ENCODE data around the gene AOC2.
"Not testable (repeated sequence)": the region's sequence is repeated elsewhere in the genome, so short reads cannot be mapped to it uniquely, and the experiment has no call there.

The AOC2 gene

GRCh38 chr17:42878924-42879595 is 34.7 kb downstream of the AOC2 start:
- DNase-seq (ENCODE audit: low read depth): no peak
- TF ChIP-seq CTCF (conservative IDR thresholded peaks at IDR 0.05; ENCODE audit: low read depth, low read length): no peak
- no peak overlapping the region for H3K4me3 ChIP-seq (ENCODE audit: low read depth, low read length)

DNA sequence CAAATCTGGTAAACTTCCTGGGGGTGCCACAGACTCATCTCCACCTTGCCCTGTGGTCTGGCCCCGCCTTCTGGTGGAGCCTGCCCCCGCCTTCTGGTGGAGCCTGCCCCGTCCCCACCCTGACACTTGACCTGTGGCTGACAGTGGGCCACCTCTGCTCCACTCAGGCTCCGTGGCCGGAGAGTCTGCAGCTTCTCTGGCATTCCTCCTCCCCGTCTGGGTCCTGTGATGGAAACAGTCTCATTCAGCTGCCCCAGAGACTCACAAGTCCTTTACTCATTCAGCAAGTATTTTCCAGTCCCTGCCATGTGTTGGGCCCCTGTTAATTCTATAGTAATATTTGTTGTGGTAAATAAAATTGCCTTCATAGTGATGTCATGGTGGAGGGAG is 35.2 kb downstream of the AOC2 start:
- DNase-seq (ENCODE audit: low read depth): peak; percentile 36
- H3K4me3 ChIP-seq (ENCODE audit: low read depth, low read length): no peak overlapping the region
- TF ChIP-seq CTCF (conservative IDR thresholded peaks at IDR 0.05; ENCODE audit: low read depth, low read length): no peak

GRCh38 chr17:42880776-42881310 is 36.5 kb downstream of the AOC2 start:
- H3K4me3 ChIP-seq (ENCODE audit: low read depth, low read length): no peak overlapping the region
- DNase-seq (ENCODE audit: low read depth): no peak
- no peak for TF ChIP-seq CTCF (conservative IDR thresholded peaks at IDR 0.05; ENCODE audit: low read depth, low read length)

DNA sequence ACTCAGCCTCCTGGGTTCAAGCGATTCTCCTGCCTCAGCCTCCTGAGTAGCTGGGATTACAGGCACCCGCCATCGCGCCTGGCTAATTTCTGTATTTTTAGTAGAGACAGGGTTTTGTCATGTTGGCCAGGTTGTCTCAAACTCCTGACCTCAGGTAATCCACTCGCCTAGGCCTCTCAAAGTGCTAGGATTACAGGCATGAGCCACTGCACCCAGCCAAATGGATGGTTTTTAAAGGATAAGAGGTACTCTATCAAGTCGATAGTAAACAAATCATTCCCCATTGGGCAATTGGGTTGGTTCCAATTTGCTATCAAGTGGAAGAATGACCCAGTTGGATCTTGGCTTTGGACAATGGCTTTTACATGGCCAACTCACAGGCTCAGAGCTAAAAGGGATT is 37.3 kb downstream of the AOC2 start:
- not testable (repeated sequence) for H3K4me3 ChIP-seq (ENCODE audit: low read depth, low read length); DNase-seq (ENCODE audit: low read depth)

DNA sequence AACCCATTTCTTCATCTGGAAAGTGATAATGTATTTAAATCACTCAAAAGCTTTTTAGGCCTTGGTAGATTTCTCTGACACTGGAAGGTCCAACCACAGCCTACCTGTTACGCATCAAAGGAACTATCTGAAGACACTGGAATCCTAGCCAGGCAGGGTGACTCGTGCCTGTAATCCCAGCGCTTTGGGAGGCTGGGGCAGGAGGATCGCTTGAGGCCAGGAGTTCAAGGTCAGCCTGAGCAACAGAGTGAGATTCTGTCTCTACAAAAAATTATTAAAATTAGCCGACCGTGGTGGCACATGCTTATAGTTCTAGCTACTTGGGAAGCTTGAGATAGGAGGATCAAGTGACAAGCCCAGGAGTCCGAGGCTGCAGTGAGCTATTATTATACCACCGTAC is 37.8 kb downstream of the AOC2 start:
- no peak for TF ChIP-seq CTCF (conservative IDR thresholded peaks at IDR 0.05; ENCODE audit: low read depth, low read length)
- DNase-seq (ENCODE audit: low read depth): no peak
- H3K4me3 ChIP-seq (ENCODE audit: low read depth, low read length): no peak overlapping the region

GRCh38 chr17:42883802-42884558 is 39.6 kb downstream of the AOC2 start:
- H3K4me3 ChIP-seq (ENCODE audit: low read depth, low read length): no peak overlapping the region
- no peak for DNase-seq (ENCODE audit: low read depth)
- TF ChIP-seq CTCF (conservative IDR thresholded peaks at IDR 0.05; ENCODE audit: low read depth, low read length): no peak

DNA sequence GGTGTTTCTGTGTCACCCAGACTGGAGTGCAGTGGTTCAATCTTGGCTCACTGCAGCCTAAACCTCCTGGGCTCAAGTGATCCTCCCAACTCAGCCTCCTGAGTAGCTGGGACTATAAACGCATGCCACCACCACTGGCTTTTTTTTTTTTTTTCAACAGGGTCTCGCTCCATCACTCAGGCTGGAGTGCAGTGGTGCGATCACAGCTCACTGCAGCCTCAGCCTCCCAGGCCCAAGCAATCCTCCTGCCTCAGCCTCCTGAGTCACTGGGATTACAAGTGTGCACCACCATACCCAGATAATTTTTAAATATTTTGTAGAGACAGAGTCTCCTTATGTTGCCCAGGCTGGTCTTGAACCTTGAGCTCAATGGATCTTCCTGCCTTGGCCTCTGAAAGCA is 41.4 kb downstream of the AOC2 start:
- not testable (repeated sequence) for DNase-seq (ENCODE audit: low read depth); H3K4me3 ChIP-seq (ENCODE audit: low read depth, low read length)

All from choroid plexus epithelial cell (primary cell).